HG03342 (cell line): ENCODE measurements around the gene GRIK1.

ENCODE experiments used
- ATAC-seq: cut with Tn5 transposase; IDR thresholded peaks from one replicate; pipeline ENCODE4 v1.9.1; 2021; ENCODE audit warnings: mild to moderate bottlenecking, moderate library complexity; ENCODE audit not compliant: unreplicated experiment

Gene GRIK1

GRCh38 chr21:29499734-29500343 is 440.0 kb downstream of the GRIK1 start:
- no peak for ATAC-seq

- ATAC-seq, result no peak
Measured at GRCh38 chr21:29499229-29499628, 440.6 kb downstream of the GRIK1 start.

- no peak for ATAC-seq
Measured at GRCh38 chr21:29496337-29496736, 443.5 kb downstream of the GRIK1 start.

GRCh38 chr21:29490016-29490415 is 449.8 kb downstream of the GRIK1 start:
- ATAC-seq, result no peak

GRCh38 chr21:29487154-29487553 is 452.6 kb downstream of the GRIK1 start:
- no peak for ATAC-seq
